K562 (cell line): ENCODE results near the gene SYVN1. TPM values are rescaled to one million over a fixed set of nuclear protein-coding genes. Genes with fewer than 3 reads are reported as not detected.

ENCODE experiments used
- BDP1 ChIP-seq: IDR thresholded peaks from 3 replicates; pipeline ENCODE4 v1.6.1; 2011; ENCODE audit not compliant: insufficient read length, insufficient read depth
- CBFA2T2 ChIP-seq: fragments of 450-650 bp; conservative IDR thresholded peaks from 2 replicates; pipeline ENCODE4 v1.6.1; 2017; ENCODE audit warnings: mild to moderate bottlenecking
- EGR1 ChIP-seq: fragments of 450-650 bp; conservative IDR thresholded peaks from 2 replicates; pipeline ENCODE4 v1.6.1; 2017; ENCODE audit warnings: mild to moderate bottlenecking
- FOSL1 ChIP-seq: fragments of 200-800 bp; sonication (Bioruptor generic); conservative IDR thresholded peaks from 2 replicates; pipeline ENCODE4 v1.6.1; 2016; ENCODE audit warnings: missing genetic modification characterization, missing compliant biosample characterization
- POLR2AphosphoS2 ChIP-seq: IDR thresholded peaks from 2 replicates; pipeline ENCODE4 v1.6.1; 2012; ENCODE audit warnings: low read length, improper control_type of control experiment
- POU5F1 ChIP-seq: fragments of 150-350 bp; IDR thresholded peaks from 2 replicates; pipeline ENCODE4 v1.6.1; 2014; ENCODE audit warnings: borderline replicate concordance, low read length, low read depth, mild to moderate bottlenecking; ENCODE audit not compliant: partially characterized antibody
- PTRF ChIP-seq: fragments of 450-650 bp; IDR thresholded peaks from 2 replicates; pipeline ENCODE4 v1.6.1; 2016; ENCODE audit warnings: mild to moderate bottlenecking, missing genetic modification characterization, missing compliant biosample characterization
- PURB ChIP-seq: sonication (generic); formaldehyde crosslinking; IDR thresholded peaks from 2 replicates; pipeline ENCODE4 v1.9.0; 2021; ENCODE audit warnings: low read depth, mild to moderate bottlenecking, missing genetic modification reagents
- RB1 ChIP-seq: fragments of 450-650 bp; IDR thresholded peaks from 2 replicates; pipeline ENCODE4 v1.6.1; 2017; ENCODE audit warnings: low read depth, mild to moderate bottlenecking
- SP1 ChIP-seq: sonication (generic); formaldehyde crosslinking; IDR thresholded peaks from 2 replicates; pipeline ENCODE4 v1.8.1; 2022; ENCODE audit warnings: mild to moderate bottlenecking, missing genetic modification reagents
- TCF3 ChIP-seq: sonication (generic); formaldehyde crosslinking; IDR thresholded peaks from 2 replicates; pipeline ENCODE4 v1.4.0; 2020; ENCODE audit warnings: mild to moderate bottlenecking, missing genetic modification reagents
- TCF7 ChIP-seq: sonication (generic); IDR thresholded peaks from 2 replicates; pipeline ENCODE4 v1.6.1; 2016; ENCODE audit warnings: antibody characterized with exemption, borderline replicate concordance
- ZBTB7A ChIP-seq: IDR thresholded peaks from 2 replicates; pipeline ENCODE4 v1.6.1; 2011; ENCODE audit warnings: low read depth, mild to moderate bottlenecking, low read length, moderate library complexity, borderline replicate concordance; ENCODE audit not compliant: control insufficient read depth
- ZNF140 ChIP-seq: fragments of 250-450 bp; sonication (Bioruptor Pico); IDR thresholded peaks from 2 replicates; pipeline ENCODE4 v1.8.0; 2021; ENCODE audit warnings: moderate library complexity, mild to moderate bottlenecking, inconsistent platforms
- ZNF431 ChIP-seq: sonication (generic); formaldehyde crosslinking; IDR thresholded peaks from 2 replicates; pipeline ENCODE4 v1.8.0; 2022; ENCODE audit warnings: mild to moderate bottlenecking, missing genetic modification reagents
- ZNF583 ChIP-seq: fragments of 250-450 bp; sonication (Bioruptor Pico); IDR thresholded peaks from 2 replicates; pipeline ENCODE4 v1.4.0; 2020
- polyA plus RNA-seq, 8 experiments: library from polyadenylated mRNA; depleted of rRNA in 4 of 8; stranded (reverse) in 5 of 8; unstranded in 3 of 8; fragments of >200 nt; fragmentation: Nextera tagmentation in 2 of 8; fragmentation: Illumina TruSeq in 1 of 8; extraction: Ambion mirVana in 2 of 8; extraction: Trizol in 1 of 8; gene quantifications; 2 replicates each; pipeline versions ENCODE4 v1.2.1 to v1.2.3, GENCODE V29; 2011 to 2014; ENCODE audit warnings: inconsistent platforms in 1 of 8, missing spikeins in 1 of 8
- total RNA-seq, 7 experiments: library from RNA; depleted of rRNA in 6 of 7; stranded (reverse); fragments of >200 nt in 6 of 7; fragmentation: Illumina TruSeq in 2 of 7; extraction: Trizol in 2 of 7; gene quantifications; 2 replicates each; pipeline versions ENCODE4 v1.2.1 to v1.2.3, GENCODE V29; 2011 to 2021; ENCODE audit warnings: low replicate concordance in 1 of 7
- TF ChIP-seq, protein P1 (sequence below): fragments of 250-450 bp; sonication (Bioruptor Pico); IDR thresholded peaks from 2 replicates; pipeline ENCODE4 v1.8.0; 2021; ENCODE audit warnings: moderate library complexity, mild to moderate bottlenecking, inconsistent platforms
- TF ChIP-seq, protein P2 (sequence below): sonication (generic); formaldehyde crosslinking; IDR thresholded peaks from 2 replicates; pipeline ENCODE4 v1.4.0; 2020; ENCODE audit warnings: mild to moderate bottlenecking, missing genetic modification reagents
- TF ChIP-seq, protein P3 (sequence below): sonication (generic); formaldehyde crosslinking; IDR thresholded peaks from 2 replicates; pipeline ENCODE4 v1.8.0; 2022; ENCODE audit warnings: mild to moderate bottlenecking, missing genetic modification reagents
- TF ChIP-seq, protein P4 (sequence below): fragments of 450-650 bp; IDR thresholded peaks from 2 replicates; pipeline ENCODE4 v1.7.0; 2016; ENCODE audit warnings: borderline replicate concordance
- TF ChIP-seq, protein P5 (sequence below), 2 experiments: fragments of 250-450 bp in 1 of 2; fragments of 450-650 bp in 1 of 2; sonication (Bioruptor Pico) in 1 of 2; IDR thresholded peaks; 2 replicates each; pipeline versions ENCODE4 v1.6.1 to v1.8.0; 2016 to 2021; ENCODE audit warnings: mild to moderate bottlenecking in 2 of 2, moderate library complexity in 2 of 2, missing compliant biosample characterization in 1 of 2, missing genetic modification characterization in 1 of 2

Gene SYVN1
- total and polyA plus RNA-seq, 9 of the 15 experiments (the other 6 are each of a cell fraction or from before 2014, with no cell fraction given) = 0.41 to 47.4 (median 9.9) TPM

DNA sequence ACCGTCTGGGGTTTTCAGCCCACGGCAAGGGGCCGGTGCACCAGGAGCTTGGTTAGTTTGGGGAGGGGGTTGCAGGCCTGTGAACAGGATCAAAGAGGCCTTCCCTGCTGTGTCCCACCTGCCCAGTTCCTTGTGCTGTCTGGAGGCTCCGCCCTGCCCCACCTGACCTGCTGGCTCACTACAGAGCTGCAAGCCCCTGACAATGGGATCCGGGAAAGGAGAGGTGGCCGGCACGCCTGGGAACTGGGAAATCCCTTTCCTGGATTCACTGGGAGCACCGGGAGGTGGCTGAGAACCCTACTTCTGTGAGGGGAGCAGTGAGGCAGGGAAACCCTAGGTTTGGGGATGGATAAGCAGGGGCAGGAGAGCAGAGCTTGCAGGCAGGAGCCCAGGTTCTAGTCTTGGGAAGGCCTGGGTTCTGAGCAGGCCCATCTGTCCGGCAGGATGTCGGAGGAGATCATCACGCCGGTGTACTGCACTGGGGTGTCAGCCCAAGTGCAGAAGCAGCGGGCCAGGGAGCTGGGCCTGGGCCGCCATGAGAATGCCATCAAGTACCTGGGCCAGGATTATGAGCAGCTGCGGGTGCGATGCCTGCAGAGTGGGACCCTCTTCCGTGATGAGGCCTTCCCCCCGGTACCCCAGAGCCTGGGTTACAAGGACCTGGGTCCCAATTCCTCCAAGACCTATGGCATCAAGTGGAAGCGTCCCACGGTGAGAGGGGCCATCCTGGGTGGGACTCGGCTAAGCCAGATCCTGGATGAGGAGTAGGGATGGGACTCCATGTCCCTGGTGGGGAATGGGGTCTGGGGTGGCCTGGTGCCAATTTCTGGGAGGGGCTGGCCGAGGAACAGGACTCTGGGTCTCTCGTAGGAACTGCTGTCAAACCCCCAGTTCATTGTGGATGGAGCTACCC, 48.2 kb upstream of the SYVN1 start (continued):
- TF ChIP-seq ZNF583 (CRISPR knock-in tag) (no peak), ZBTB7A (peak; percentile 15; the same call in 1 of the 2 replicates), POU5F1 (no peak), PTRF (tag) (no peak), TCF7 (no peak), FOSL1 (tag) (no peak), ZNF140 (no peak), ZNF431 (CRISPR knock-in tag) (no peak), RB1 (no peak), POLR2AphosphoS2 (no peak), EGR1 (no peak), BDP1 (no peak), CBFA2T2 (no peak), SP1 (CRISPR knock-in tag) (0 out of 2 replicates have a peak, but pooled peaks have one; percentile 24), TCF3 (CRISPR knock-in tag) (no peak), PURB (CRISPR knock-in tag) (no peak)
- TF ChIP-seq, protein P1, sequence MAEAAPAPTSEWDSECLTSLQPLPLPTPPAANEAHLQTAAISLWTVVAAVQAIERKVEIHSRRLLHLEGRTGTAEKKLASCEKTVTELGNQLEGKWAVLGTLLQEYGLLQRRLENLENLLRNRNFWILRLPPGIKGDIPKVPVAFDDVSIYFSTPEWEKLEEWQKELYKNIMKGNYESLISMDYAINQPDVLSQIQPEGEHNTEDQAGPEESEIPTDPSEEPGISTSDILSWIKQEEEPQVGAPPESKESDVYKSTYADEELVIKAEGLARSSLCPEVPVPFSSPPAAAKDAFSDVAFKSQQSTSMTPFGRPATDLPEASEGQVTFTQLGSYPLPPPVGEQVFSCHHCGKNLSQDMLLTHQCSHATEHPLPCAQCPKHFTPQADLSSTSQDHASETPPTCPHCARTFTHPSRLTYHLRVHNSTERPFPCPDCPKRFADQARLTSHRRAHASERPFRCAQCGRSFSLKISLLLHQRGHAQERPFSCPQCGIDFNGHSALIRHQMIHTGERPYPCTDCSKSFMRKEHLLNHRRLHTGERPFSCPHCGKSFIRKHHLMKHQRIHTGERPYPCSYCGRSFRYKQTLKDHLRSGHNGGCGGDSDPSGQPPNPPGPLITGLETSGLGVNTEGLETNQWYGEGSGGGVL = no peak
- TF ChIP-seq, protein P2, sequence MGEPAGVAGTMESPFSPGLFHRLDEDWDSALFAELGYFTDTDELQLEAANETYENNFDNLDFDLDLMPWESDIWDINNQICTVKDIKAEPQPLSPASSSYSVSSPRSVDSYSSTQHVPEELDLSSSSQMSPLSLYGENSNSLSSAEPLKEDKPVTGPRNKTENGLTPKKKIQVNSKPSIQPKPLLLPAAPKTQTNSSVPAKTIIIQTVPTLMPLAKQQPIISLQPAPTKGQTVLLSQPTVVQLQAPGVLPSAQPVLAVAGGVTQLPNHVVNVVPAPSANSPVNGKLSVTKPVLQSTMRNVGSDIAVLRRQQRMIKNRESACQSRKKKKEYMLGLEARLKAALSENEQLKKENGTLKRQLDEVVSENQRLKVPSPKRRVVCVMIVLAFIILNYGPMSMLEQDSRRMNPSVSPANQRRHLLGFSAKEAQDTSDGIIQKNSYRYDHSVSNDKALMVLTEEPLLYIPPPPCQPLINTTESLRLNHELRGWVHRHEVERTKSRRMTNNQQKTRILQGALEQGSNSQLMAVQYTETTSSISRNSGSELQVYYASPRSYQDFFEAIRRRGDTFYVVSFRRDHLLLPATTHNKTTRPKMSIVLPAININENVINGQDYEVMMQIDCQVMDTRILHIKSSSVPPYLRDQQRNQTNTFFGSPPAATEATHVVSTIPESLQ (CRISPR knock-in tag) = 0 out of 2 replicates have a peak, but pooled peaks have one; percentile 10
- TF ChIP-seq, protein P3, sequence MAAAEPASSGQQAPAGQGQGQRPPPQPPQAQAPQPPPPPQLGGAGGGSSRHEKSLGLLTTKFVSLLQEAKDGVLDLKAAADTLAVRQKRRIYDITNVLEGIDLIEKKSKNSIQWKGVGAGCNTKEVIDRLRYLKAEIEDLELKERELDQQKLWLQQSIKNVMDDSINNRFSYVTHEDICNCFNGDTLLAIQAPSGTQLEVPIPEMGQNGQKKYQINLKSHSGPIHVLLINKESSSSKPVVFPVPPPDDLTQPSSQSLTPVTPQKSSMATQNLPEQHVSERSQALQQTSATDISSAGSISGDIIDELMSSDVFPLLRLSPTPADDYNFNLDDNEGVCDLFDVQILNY = no peak
- TF ChIP-seq, protein P4, sequence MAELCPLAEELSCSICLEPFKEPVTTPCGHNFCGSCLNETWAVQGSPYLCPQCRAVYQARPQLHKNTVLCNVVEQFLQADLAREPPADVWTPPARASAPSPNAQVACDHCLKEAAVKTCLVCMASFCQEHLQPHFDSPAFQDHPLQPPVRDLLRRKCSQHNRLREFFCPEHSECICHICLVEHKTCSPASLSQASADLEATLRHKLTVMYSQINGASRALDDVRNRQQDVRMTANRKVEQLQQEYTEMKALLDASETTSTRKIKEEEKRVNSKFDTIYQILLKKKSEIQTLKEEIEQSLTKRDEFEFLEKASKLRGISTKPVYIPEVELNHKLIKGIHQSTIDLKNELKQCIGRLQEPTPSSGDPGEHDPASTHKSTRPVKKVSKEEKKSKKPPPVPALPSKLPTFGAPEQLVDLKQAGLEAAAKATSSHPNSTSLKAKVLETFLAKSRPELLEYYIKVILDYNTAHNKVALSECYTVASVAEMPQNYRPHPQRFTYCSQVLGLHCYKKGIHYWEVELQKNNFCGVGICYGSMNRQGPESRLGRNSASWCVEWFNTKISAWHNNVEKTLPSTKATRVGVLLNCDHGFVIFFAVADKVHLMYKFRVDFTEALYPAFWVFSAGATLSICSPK = no peak
- TF ChIP-seq, protein P5, sequence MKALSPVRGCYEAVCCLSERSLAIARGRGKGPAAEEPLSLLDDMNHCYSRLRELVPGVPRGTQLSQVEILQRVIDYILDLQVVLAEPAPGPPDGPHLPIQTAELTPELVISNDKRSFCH (CRISPR knock-in tag; IDR thresholded peaks at IDR 0.05) = no peak
- TF ChIP-seq, protein P5 (tag; IDR thresholded peaks at IDR 0.05) = no peak
